Muscle layer of duodenum (tissue), 2 donors: ENCODE results near the gene WNT5A.
A peak's percentile ranks its signal among the peaks of the same experiment; 100 is the strongest.

Experiments used
- H3K27ac ChIP-seq: one replicate; pipeline ENCODE4 v1.7.0; 2013; ENCODE audit warnings: mild to moderate bottlenecking, low read length
- H3K27me3 ChIP-seq: one replicate; pipeline ENCODE4 v1.7.0; 2013; ENCODE audit warnings: low read depth, mild to moderate bottlenecking, control low read depth, low read length
- H3K36me3 ChIP-seq, 2 donors: one replicate each; pipeline ENCODE4 v1.7.0; 2013; ENCODE audit warnings: low read length in 2 of 2, control low read depth in 1 of 2, mild to moderate bottlenecking in 1 of 2; ENCODE audit not compliant: insufficient read depth in 2 of 2, control insufficient read depth in 1 of 2
- H3K4me1 ChIP-seq, 2 donors: one replicate each; pipeline ENCODE4 v1.7.0; 2013; ENCODE audit warnings: low read length in 2 of 2, mild to moderate bottlenecking in 2 of 2, control low read depth in 1 of 2, moderate library complexity in 1 of 2; ENCODE audit not compliant: insufficient read depth in 2 of 2, control insufficient read depth in 1 of 2
- H3K4me3 ChIP-seq, 2 donors: one replicate each; pipeline ENCODE4 v1.7.0; 2013; ENCODE audit warnings: low read length in 2 of 2, low read depth in 1 of 2, mild to moderate bottlenecking in 1 of 2
- H3K9me3 ChIP-seq, 2 donors: one replicate each; pipeline ENCODE4 v1.7.0; 2013; ENCODE audit warnings: low read length in 2 of 2, control low read depth in 1 of 2, mild to moderate bottlenecking in 1 of 2; ENCODE audit not compliant: control insufficient read depth in 1 of 2
- donor health status: healthy.

WNT5A gene

DNA sequence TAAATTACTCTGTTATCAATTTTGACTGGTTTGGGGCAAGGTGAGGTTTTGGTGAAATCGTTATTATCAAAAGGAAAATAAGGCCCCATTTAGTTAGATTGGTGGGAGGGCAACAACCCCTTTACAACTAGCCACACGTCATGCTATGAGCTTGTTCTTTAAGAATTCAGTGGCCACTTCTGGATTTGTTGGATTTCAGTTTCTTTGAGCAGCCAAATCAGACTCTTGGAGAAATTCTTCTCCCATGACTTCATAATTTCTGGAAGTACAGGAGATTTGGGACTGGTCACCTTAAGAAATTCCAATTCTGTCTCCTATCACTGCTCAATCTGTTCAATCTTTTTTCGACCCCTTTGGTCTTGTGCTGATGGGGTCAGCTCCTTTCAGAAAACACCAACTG lies 14.8 kb upstream of the WNT5A start:
- H3K27ac ChIP-seq = no peak overlapping the region
- no peaks in the 10 kb centered on the region for H3K4me1 ChIP-seq
- no peaks in the 10 kb centered on the region for H3K36me3 ChIP-seq
- H3K4me3 ChIP-seq = no peak overlapping the region
- no peaks in the 10 kb centered on the region for H3K27me3 ChIP-seq
- no peaks in the 10 kb centered on the region for H3K9me3 ChIP-seq

DNA sequence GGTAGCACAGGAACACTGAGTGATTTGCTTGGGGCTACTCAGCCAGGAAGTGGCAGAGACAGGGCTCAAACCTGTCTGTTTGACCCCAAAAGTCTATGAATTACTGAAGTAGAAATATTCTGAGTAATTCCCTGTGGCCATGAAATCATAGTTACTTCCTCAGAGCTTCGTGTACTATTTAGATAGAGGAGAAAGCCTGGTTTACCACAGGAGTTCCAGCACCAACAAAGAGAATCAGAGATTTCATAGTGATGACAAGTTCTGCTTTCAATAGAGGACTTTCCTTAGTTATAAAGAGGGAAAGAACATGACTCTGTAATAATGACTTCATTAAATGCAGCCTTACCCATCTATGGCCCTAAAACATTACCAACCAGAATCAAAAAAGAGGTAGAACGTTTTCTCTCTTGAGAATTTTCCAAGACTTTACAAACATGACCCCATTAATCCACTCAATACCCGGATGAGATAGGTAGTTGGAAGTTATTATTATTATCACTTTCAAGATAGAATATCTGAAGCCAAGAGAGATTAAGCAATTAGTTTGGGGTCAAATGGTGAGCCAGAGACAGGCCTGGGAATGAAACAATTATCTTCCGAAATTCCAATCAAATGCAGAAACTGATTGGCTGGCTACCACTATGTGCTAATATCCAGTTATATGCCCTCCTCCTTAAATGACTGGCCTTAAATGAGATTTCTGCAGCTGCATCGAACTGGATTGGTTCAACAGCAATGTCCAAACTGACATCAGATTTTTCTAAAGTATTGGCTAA lies 13.6 kb upstream of the WNT5A start:
- Histone ChIP-seq H3K9me3 (no peaks in the 10 kb centered on the region), H3K4me1 (no peaks in the 10 kb centered on the region), H3K27ac (no peak overlapping the region), H3K27me3 (no peaks in the 10 kb centered on the region), H3K36me3 (no peaks in the 10 kb centered on the region), H3K4me3 (no peak overlapping the region)

DNA sequence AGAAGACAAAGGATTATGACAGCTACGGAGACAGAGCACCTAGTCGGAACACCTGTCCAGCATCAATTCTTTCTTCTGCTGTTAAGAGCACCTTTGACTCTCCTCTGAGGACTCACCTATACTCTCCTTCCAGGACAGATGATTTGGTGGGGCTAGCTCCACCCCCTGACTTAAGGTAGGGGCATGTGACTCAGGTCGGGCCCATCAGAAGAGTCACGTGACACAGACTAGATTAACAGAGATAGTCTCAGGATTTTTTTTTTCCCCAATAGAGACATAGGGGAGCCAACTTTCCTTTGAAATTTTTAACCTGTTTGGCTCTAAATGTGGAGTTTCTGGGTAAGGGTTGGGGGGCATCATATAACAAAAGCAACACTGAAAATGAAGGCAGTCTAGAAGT lies 11.4 kb upstream of the WNT5A start:
- H3K9me3 ChIP-seq = no peaks in the 10 kb centered on the region

DNA sequence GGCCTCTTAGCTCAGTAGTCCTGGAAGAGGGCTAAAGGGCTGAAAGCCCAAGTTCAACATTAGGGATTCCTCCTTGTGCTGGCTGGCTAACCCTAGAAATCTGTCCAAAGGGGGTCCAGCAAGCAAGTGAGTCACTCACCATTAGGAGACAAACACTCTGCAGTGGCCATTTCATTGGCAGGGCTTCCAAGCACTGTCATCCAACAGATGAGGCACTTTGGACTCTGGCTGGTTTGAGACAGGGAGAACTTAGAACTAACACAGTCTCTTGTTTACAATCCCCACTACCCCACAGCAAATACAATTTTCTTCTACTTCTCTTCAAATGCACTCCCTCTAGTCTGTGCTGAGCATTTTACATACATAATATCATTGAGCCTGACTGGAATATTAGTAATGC lies 10.1 kb upstream of the WNT5A start:
- Histone ChIP-seq H3K27me3 (no peaks in the 10 kb centered on the region), H3K27ac (no peak overlapping the region), H3K4me1 (no peaks in the 10 kb centered on the region), H3K36me3 (no peaks in the 10 kb centered on the region), H3K4me3 (no peak overlapping the region), H3K9me3 (no peaks in the 10 kb centered on the region)

More for the DNA sequence above, 11.4 kb upstream of the WNT5A start:
- no peaks in the 10 kb centered on the region for H3K4me1 ChIP-seq
- no peak overlapping the region for H3K4me3 ChIP-seq
- no peaks in the 10 kb centered on the region for H3K36me3 ChIP-seq
- no peak overlapping the region for H3K27ac ChIP-seq
- no peaks in the 10 kb centered on the region for H3K27me3 ChIP-seq

DNA sequence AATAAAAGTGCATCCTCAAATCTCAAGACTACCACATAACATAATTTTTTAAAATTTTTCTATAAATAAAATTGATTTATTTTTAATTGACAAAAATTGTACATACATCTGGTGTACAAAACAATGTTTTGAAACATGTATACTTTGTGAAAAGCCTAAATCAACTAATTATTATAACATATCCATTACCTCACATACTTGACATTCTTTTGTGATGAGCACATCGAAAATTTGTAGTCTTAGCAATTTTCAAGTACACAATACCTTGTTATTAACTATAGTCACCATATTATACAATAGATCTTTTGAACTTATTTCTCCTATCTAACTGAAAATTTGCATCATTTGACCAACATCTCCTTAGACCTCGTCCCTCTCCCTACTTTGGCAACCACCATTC lies 7.9 kb upstream of the WNT5A start:
- Histone ChIP-seq H3K4me1 (no peaks in the 10 kb centered on the region), H3K27ac (no peak overlapping the region), H3K27me3 (no peaks in the 10 kb centered on the region), H3K36me3 (no peaks in the 10 kb centered on the region), H3K4me3 (no peak overlapping the region), H3K9me3 (no peaks in the 10 kb centered on the region)

DNA sequence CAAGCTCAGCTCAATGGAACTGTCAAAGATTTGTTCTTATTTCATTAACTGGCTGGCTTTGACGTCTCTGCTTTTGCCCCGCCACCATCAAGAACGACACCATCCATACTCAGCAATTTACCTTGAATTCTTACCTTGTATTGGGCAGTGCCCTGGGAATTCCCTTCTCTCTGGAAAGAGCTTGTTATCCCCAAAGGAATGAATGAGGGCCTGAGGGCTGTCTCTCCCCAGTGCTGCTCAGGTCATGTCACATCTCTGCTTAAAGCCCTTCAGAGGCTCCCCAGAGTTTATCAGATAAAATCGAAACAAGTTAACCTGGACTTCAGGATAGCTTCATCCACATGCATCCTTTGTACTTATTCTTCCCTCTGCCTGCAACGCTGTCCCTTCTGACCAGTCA lies 5.9 kb upstream of the WNT5A start:
- Histone ChIP-seq H3K27ac (no peak overlapping the region), H3K9me3 (no peaks in the 10 kb centered on the region), H3K4me1 (peaks cover 2 to 14% of the 10 kb centered on the region in 2 donors), H3K36me3 (no peaks in the 10 kb centered on the region), H3K4me3 (no peak overlapping the region), H3K27me3 (peaks cover 11% of the 10 kb centered on the region)

DNA sequence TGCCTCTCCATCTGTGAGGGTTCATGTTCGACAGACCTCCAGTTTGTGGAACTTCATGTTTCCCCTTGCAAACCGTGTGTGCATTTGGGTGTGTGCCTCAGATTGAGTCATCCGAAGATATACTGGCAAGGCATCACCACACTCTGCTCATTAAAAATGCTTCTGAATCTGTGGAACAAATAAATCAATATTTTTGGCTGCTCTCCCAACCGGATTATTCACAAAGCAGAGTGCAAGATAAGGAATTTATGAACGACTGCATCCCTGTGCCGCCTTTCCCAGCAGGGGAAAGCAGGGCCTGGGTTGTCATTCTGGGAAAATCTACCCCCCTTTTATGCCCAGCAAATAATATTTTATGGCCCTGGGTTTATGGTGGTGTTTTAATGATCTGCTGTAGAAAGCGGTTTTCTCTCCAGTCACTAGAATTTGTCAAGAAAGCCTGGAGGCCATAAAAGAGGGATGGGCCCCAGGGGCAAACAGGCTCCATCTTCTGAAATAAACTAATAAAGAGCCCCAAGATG lies 4.2 kb upstream of the WNT5A start:
- H3K27me3 ChIP-seq = peaks cover 11% of the 10 kb centered on the region

DNA sequence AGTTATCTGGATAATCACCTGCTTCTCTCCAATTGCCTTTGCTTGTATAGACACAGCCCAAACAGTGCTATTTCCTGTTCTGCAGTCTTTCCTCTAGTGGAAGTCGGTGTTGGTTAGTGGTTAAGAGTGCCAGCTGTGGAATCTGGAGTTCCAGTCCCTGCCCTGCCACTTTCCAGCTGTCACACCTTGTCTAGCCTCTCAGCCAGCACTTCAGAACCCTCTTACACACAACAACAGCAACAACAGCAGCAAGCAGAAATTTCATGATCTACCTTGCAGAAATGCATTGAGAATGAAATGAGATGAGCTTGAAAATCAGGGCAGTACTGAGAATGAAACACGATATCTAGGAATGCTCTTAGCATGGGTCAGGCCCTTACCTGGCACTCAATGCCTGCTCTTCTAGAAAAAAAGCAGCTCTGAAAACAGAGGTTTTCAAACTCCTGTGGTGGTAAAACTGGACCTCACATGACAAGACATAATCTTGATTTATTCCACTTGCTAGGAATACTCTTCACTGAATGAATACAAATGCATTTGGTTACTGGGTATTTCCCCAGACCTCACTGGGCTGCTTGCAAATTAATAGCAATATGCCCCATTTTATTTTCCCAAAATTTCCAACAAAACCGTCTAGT lies 3.3 kb upstream of the WNT5A start:
- Histone ChIP-seq H3K36me3 (no peaks in the 10 kb centered on the region), H3K4me1 (peaks cover 2 to 26% of the 10 kb centered on the region in 2 donors), H3K4me3 (no peak overlapping the region), H3K27me3 (peaks cover 11% of the 10 kb centered on the region), H3K9me3 (no peaks in the 10 kb centered on the region), H3K27ac (no peak overlapping the region)

More for the DNA sequence above, 4.2 kb upstream of the WNT5A start:
- Histone ChIP-seq H3K9me3 (no peaks in the 10 kb centered on the region), H3K4me1 (peaks cover 2 to 25% of the 10 kb centered on the region in 2 donors), H3K36me3 (no peaks in the 10 kb centered on the region), H3K27ac (no peak overlapping the region), H3K4me3 (no peak overlapping the region)

DNA sequence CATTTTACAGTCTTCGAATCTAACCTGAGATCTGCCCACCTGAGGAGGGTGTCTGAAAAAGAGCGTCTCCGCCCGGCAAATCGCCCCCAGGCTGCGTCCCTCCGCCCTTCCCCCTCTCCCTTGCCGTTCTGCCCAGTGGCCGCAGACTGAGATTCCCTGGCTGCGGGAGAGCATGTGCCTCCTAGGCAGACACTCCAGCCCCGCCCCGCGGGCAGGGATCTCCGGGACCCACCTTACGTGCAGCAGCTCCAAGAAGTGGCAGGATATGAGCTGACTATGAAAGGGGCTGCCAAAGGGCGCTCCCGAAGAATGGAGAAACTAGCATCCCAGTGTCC lies 2.7 kb upstream of the WNT5A start:
- H3K4me3 ChIP-seq = no peak overlapping the region
- H3K36me3 ChIP-seq = no peaks in the 10 kb centered on the region
- H3K4me1 ChIP-seq = peaks cover 2 to 28% of the 10 kb centered on the region in 2 donors
- H3K9me3 ChIP-seq = no peaks in the 10 kb centered on the region
- H3K27ac ChIP-seq = no peak overlapping the region
- H3K27me3 ChIP-seq = peaks cover 13% of the 10 kb centered on the region

DNA sequence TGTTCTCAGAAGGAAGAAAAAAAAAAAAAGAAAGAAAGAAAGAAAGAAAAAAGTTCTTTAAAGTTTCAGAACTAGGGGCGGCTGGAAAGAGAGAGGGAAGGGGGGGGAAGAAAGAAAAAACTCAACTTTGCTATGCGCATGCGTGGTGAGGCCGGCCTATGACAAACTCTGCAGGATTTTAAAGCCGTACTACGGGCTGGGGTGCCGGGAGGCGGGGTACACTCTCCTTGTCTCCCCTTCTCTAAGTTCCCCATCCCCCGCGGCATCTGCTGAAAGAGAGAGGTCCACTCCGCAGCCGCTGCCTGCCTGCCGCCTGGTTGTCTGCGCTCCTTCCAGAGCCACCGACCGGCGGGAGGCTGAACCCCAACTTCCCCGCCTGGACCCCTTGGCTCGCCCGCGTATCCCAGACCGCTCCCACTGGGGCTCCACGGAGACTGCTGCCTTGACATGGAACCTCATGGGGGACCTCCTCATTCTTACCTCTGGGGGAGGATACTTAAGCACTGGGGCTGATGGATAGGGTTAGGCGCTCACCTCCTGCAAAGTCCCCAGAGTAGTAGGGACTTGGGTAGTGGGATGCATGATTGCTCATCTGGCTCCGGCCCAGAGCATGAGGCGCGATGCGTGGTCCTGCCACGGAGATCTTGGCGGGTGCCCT lies 1.4 kb upstream of the WNT5A start:
- H3K36me3 ChIP-seq = no peaks in the 10 kb centered on the region
- peak overlapping the region; percentile 77 to 97 for H3K4me3 ChIP-seq
- H3K27me3 ChIP-seq = peaks cover 25% of the 10 kb centered on the region
- H3K9me3 ChIP-seq = no peaks in the 10 kb centered on the region
- no peak overlapping the region for H3K27ac ChIP-seq
- peaks cover 2 to 30% of the 10 kb centered on the region in 2 donors for H3K4me1 ChIP-seq

DNA sequence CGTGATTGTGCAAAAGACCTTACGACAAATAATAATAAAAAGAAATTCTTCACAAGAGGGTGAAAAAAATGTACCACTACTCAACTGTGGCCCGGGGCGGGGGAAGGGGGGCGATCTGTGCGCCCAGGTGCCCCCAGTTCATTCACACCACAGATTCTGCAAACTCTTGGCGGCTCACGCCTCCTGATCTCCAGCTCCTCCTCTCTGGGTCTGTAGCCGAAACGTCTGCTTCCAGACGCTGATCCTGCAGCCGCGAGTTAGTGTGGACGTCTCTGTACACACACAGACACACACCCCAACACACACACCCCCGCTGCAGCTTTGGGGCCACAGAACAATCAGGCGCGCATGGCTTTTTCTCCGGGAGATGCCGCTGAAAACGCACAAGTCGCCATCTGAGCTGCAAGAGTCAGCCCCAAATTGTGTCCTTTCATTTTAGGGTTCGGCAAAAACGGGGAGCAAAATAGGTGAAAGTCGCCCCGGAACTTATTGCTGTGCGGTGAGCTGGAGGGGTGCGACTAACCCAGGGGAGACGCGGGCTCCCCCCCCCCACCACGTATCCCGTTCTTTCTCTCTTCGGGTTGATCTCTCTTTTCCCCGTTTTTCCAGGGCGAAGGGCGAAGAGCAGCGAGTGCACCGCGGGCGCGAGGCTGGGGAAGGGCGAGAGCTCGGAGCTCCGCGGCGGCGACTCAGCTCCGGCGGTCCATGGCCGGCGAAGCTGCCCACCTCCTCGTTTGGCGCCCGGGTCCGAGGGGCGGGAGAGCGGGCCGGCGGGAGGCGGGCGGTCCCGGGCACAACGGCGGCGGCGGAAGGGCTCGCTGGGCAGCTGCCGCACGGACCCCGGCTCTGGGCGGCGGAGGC lies 505 bp upstream of the WNT5A start:
- Histone ChIP-seq H3K4me1 (peaks cover 2 to 30% of the 10 kb centered on the region in 2 donors), H3K36me3 (no peaks in the 10 kb centered on the region), H3K4me3 (peak overlapping the region; percentile 77 to 97), H3K27me3 (peaks cover 34% of the 10 kb centered on the region), H3K27ac (no peak overlapping the region), H3K9me3 (no peaks in the 10 kb centered on the region)
